ENCODE data around the gene MCOLN1. TPM values are rescaled to one million over a fixed set of nuclear protein-coding genes. Genes with fewer than 3 reads are reported as not detected.

Gene MCOLN1
- total RNA-seq, 2 donors from 2014 or later = 10.6 to 11.9 TPM

- no peaks in the 10 kb centered on the region for H3K27me3 ChIP-seq
- WGBS, 2 donors = 81 to 92% methylated on average over 7 to 38 of the region's 39 CpGs
- H3K9me3 ChIP-seq = no peaks in the 10 kb centered on the region
- no peak overlapping the region for H3K4me3 ChIP-seq
- ATAC-seq (no peak), DNase-seq (no peak)
- H3K4me1 ChIP-seq = peaks cover 7% of the 10 kb centered on the region
- H3K27ac ChIP-seq = no peak overlapping the region
- no peak for TF ChIP-seq CTCF (IDR thresholded peaks at IDR 0.05)
- TF ChIP-seq POLR2A (IDR thresholded peaks at IDR 0.05) = no peak
- intact Hi-C loops (cut with DNase I) = no loop called here
- H3K36me3 ChIP-seq (replicated peaks in 1 of 2; ENCODE audit: insufficient read depth in 1 of 2, low read depth in 2 of 2) = peaks cover 7 to 12% of the 10 kb centered on the region in 2 donors
Observed at GRCh38 chr19:7540761-7541474, 18.5 kb downstream of the MCOLN1 start.

- WGBS, 2 donors = 90 to 100% methylated on average over 2 to 10 of the region's 15 CpGs
- DNase-seq = no peak
- Histone ChIP-seq H3K36me3 (replicated peaks in 1 of 2; ENCODE audit: insufficient read depth in 1 of 2, low read depth in 2 of 2) (peaks cover 7 to 12% of the 10 kb centered on the region in 2 donors), H3K9me3 (no peaks in the 10 kb centered on the region), H3K27ac (no peak overlapping the region), H3K4me3 (no peak overlapping the region), H3K4me1 (peaks cover 2% of the 10 kb centered on the region), H3K27me3 (no peaks in the 10 kb centered on the region)
- TF ChIP-seq POLR2A (IDR thresholded peaks at IDR 0.05) (no peak), CTCF (IDR thresholded peaks at IDR 0.05) (no peak)
- no peak for ATAC-seq
- intact Hi-C loops (cut with DNase I) = no loop called here
Observed at GRCh38 chr19:7541475-7541824, 19.0 kb downstream of the MCOLN1 start.

- no peak overlapping the region for H3K27ac ChIP-seq
- no peak overlapping the region for H3K4me3 ChIP-seq
- H3K27me3 ChIP-seq = no peaks in the 10 kb centered on the region
- 88 to 93% methylated on average over 4 to 11 of the region's 11 CpGs for WGBS, 2 donors
- TF ChIP-seq POLR2A (IDR thresholded peaks at IDR 0.05) = no peak
- no peak for TF ChIP-seq CTCF (IDR thresholded peaks at IDR 0.05)
- ATAC-seq = no peak
- DNase-seq = no peak
- H3K9me3 ChIP-seq = no peaks in the 10 kb centered on the region
- intact Hi-C loops (cut with DNase I) = no loop called here
- peaks cover 7 to 12% of the 10 kb centered on the region in 2 donors for H3K36me3 ChIP-seq (replicated peaks in 1 of 2; ENCODE audit: insufficient read depth in 1 of 2, low read depth in 2 of 2)
- H3K4me1 ChIP-seq = no peaks in the 10 kb centered on the region
Observed at GRCh38 chr19:7541828-7542443, 19.5 kb downstream of the MCOLN1 start.

- Histone ChIP-seq H3K27ac (no peak overlapping the region), H3K9me3 (no peaks in the 10 kb centered on the region), H3K4me3 (no peak overlapping the region), H3K4me1 (no peaks in the 10 kb centered on the region), H3K36me3 (replicated peaks in 1 of 2; ENCODE audit: insufficient read depth in 1 of 2, low read depth in 2 of 2) (peaks cover 7 to 12% of the 10 kb centered on the region in 2 donors), H3K27me3 (no peaks in the 10 kb centered on the region)
- intact Hi-C loops (cut with DNase I) = no loop called here
- 93 to 96% methylated on average over 13 to 24 of the region's 24 CpGs for WGBS, 2 donors
- DNase-seq = no peak
- TF ChIP-seq CTCF (IDR thresholded peaks at IDR 0.05) = no peak
- TF ChIP-seq POLR2A (IDR thresholded peaks at IDR 0.05) = no peak
- ATAC-seq = no peak
Observed at GRCh38 chr19:7542556-7543348, 20.3 kb downstream of the MCOLN1 start.
